GM23338 (cell line): ENCODE data around the gene ITGA1. TPM values are rescaled to one million over a fixed set of nuclear protein-coding genes. Genes with fewer than 3 reads are reported as not detected.

Experiments
- ATAC-seq: fragments of 200-7000 bp; cut with Tn5 transposase; 3 replicates; pipeline ENCODE4 v1.9.1; 2020
- DNase-seq: peaks from one replicate; pipeline ENCODE4 v3.0.0-alpha.2; 2015; ENCODE audit warnings: low spot score
- H2AFZ ChIP-seq: fragments of 200-600 bp; sonication (generic); 2 replicates; pipeline ENCODE4 v1.8.0; 2016; ENCODE audit warnings: antibody characterized with exemption, mild to moderate bottlenecking, moderate library complexity
- H3F3A ChIP-seq: fragments of 200-600 bp; sonication (generic); replicated peaks from 2 replicates; pipeline ENCODE4 v1.8.0; 2017; ENCODE audit warnings: antibody characterized with exemption, mixed run types, low read depth
- H3K27ac ChIP-seq: fragments of 200-600 bp; sonication (generic); 2 replicates; pipeline ENCODE4 v1.6.1; 2016; ENCODE audit warnings: low read depth
- H3K27me3 ChIP-seq: fragments of 200-600 bp; sonication (generic); 2 replicates; pipeline ENCODE4 v1.8.0; 2016; ENCODE audit warnings: mild to moderate bottlenecking, mixed run types, moderate library complexity; ENCODE audit not compliant: insufficient read depth
- H3K36me3 ChIP-seq: fragments of 200-600 bp; sonication (generic); 2 replicates; pipeline ENCODE4 v1.8.0; 2016; ENCODE audit warnings: mild to moderate bottlenecking; ENCODE audit not compliant: insufficient read depth
- H3K4me1 ChIP-seq: fragments of 200-600 bp; sonication (generic); 2 replicates; pipeline ENCODE4 v1.8.0; 2016; ENCODE audit warnings: mild to moderate bottlenecking, moderate library complexity; ENCODE audit not compliant: insufficient read depth
- H3K4me2 ChIP-seq: fragments of 200-600 bp; sonication (generic); 2 replicates; pipeline ENCODE4 v1.7.1; 2017; ENCODE audit warnings: mixed run types
- H3K4me3 ChIP-seq: fragments of 200-600 bp; sonication (generic); 2 replicates; pipeline ENCODE4 v1.6.1; 2016; ENCODE audit warnings: mixed run types
- H3K79me2 ChIP-seq: fragments of 200-600 bp; sonication (generic); replicated peaks from 2 replicates; pipeline ENCODE4 v1.8.0; 2017; ENCODE audit warnings: mild to moderate bottlenecking; ENCODE audit not compliant: insufficient read depth
- H3K9me2 ChIP-seq: fragments of 200-600 bp; sonication (generic); 2 replicates; pipeline ENCODE4 v1.8.0; 2017; ENCODE audit not compliant: insufficient read depth
- H4K20me1 ChIP-seq: fragments of 200-600 bp; sonication (generic); replicated peaks from 2 replicates; pipeline ENCODE4 v1.8.0; 2017; ENCODE audit warnings: mild to moderate bottlenecking; ENCODE audit not compliant: insufficient read depth
- H3K27ac Mint-ChIP-seq: 2 replicates; pipeline ENCODE4 v1.8.0; 2020; ENCODE audit warnings: inconsistent platforms, mild to moderate bottlenecking, moderate library complexity, mixed read lengths
- H3K27me3 Mint-ChIP-seq: 3 replicates; pipeline ENCODE4 v1.8.0; 2022; ENCODE audit warnings: low read depth, mild to moderate bottlenecking, moderate library complexity, mixed read lengths, inconsistent platforms; ENCODE audit not compliant: insufficient read depth, poor library complexity
- H3K36me3 Mint-ChIP-seq: 3 replicates; pipeline ENCODE4 v1.8.0; 2021; ENCODE audit warnings: low read depth, mild to moderate bottlenecking, inconsistent platforms, moderate library complexity, mixed read lengths
- H3K4me1 Mint-ChIP-seq: 3 replicates; pipeline ENCODE4 v1.8.0; 2020; ENCODE audit warnings: mild to moderate bottlenecking, inconsistent platforms, mixed read lengths
- H3K4me3 Mint-ChIP-seq: 3 replicates; pipeline ENCODE4 v1.8.0; 2021; ENCODE audit warnings: moderate library complexity, mild to moderate bottlenecking, inconsistent platforms, mixed read lengths
- H3K9me3 Mint-ChIP-seq: 3 replicates; pipeline ENCODE4 v1.8.0; 2020; ENCODE audit warnings: moderate library complexity, mild to moderate bottlenecking, inconsistent platforms, mixed read lengths
- CREB1 ChIP-seq: fragments of 250-450 bp; sonication (Bioruptor Pico); IDR thresholded peaks from 2 replicates; pipeline ENCODE4 v1.5.0; 2020; ENCODE audit warnings: low read depth, mild to moderate bottlenecking, moderate library complexity
- CTCF ChIP-seq, 2 experiments: fragments of 200-600 bp in 1 of 2; sonication (generic) in 1 of 2; conservative IDR thresholded peaks; 2 replicates each; pipeline versions ENCODE4 v1.5.1 to v1.6.1; 2016 to 2017; ENCODE audit warnings: antibody characterized with exemption in 2 of 2, low read depth in 2 of 2, mild to moderate bottlenecking in 2 of 2, moderate library complexity in 1 of 2
- ETS1 ChIP-seq: IDR thresholded peaks from 2 replicates; pipeline ENCODE4 v1.6.1; 2016; ENCODE audit warnings: antibody characterized with exemption
- EZH2 ChIP-seq: fragments of 200-600 bp; sonication (generic); IDR thresholded peaks from one replicate; pipeline ENCODE4 v1.8.0; 2017; ENCODE audit warnings: antibody characterized with exemption, mild to moderate bottlenecking, low read depth; ENCODE audit not compliant: unreplicated experiment
- EZH2phosphoT487 ChIP-seq: fragments of 200-600 bp; sonication (generic); IDR thresholded peaks from one replicate; pipeline ENCODE4 v1.8.1; 2018; ENCODE audit warnings: antibody characterized with exemption; ENCODE audit not compliant: unreplicated experiment
- JUNB ChIP-seq: IDR thresholded peaks from one replicate; pipeline ENCODE4 v1.6.1; 2016; ENCODE audit warnings: antibody characterized with exemption; ENCODE audit not compliant: unreplicated experiment
- NANOG ChIP-seq: IDR thresholded peaks from 2 replicates; pipeline ENCODE4 v1.6.1; 2016; ENCODE audit warnings: antibody characterized with exemption, borderline replicate concordance
- POLR2AphosphoS5 ChIP-seq: IDR thresholded peaks from 2 replicates; pipeline ENCODE4 v1.6.1; 2016; ENCODE audit warnings: antibody characterized with exemption, low read depth
- REST ChIP-seq: IDR thresholded peaks from one replicate; pipeline ENCODE4 v1.6.1; 2018; ENCODE audit warnings: antibody characterized with exemption; ENCODE audit not compliant: unreplicated experiment
- STAT1 ChIP-seq: IDR thresholded peaks from one replicate; pipeline ENCODE4 v1.6.1; 2016; ENCODE audit warnings: antibody characterized with exemption; ENCODE audit not compliant: unreplicated experiment
- ZNF114 ChIP-seq: fragments of 250-450 bp; sonication (Bioruptor Pico); IDR thresholded peaks from 2 replicates; pipeline ENCODE4 v1.5.0; 2020; ENCODE audit warnings: mild to moderate bottlenecking, moderate library complexity
- ZNF331 ChIP-seq: fragments of 250-450 bp; sonication (Bioruptor Pico); IDR thresholded peaks from 2 replicates; pipeline ENCODE4 v1.5.0; 2020; ENCODE audit warnings: low read depth, mild to moderate bottlenecking, moderate library complexity
- ZNF462 ChIP-seq: fragments of 250-450 bp; sonication (Bioruptor Pico); IDR thresholded peaks from 2 replicates; pipeline ENCODE4 v1.5.0; 2020; ENCODE audit warnings: mild to moderate bottlenecking, moderate library complexity
- polyA plus RNA-seq: library from polyadenylated mRNA; unstranded; fragments of >200 nt; fragmentation: Nextera tagmentation; extraction: Ambion mirVana; gene quantifications from 2 replicates; pipeline ENCODE4 v1.2.1, GENCODE V29; 2016
- total RNA-seq: library from RNA; depleted of rRNA; stranded (reverse); fragments of >200 nt; shearing (Covaris generic); gene quantifications from 2 replicates; pipeline ENCODE4 v1.2.3, GENCODE V29; 2014

Gene ITGA1
- total and polyA plus RNA-seq, 2 experiments from 2014 or later: 1.8 to 4.9 TPM

GRCh38 chr5:52947851-52948250 is 160.1 kb downstream of the ITGA1 start:
- Histone ChIP-seq H3K4me2 (no peak overlapping the region), H3K27ac (no peak overlapping the region), H2AFZ (no peak overlapping the region), H3F3A (no peaks in the 10 kb centered on the region), H3K4me3 (no peak overlapping the region), H3K4me1 (no peaks in the 10 kb centered on the region), H3K36me3 (no peaks in the 10 kb centered on the region), H4K20me1 (no peaks in the 10 kb centered on the region), H3K9me2 (no peaks in the 10 kb centered on the region), H3K79me2 (no peaks in the 10 kb centered on the region), H3K27me3 (no peaks in the 10 kb centered on the region)
- no peak for TF ChIP-seq ZNF462 (CRISPR knock-in tag)
- no peak for TF ChIP-seq EZH2
- no peak for TF ChIP-seq CTCF (conservative IDR thresholded peaks at IDR 0.05; ENCODE audit: low read depth in 2 of 2)
- no peak for TF ChIP-seq NANOG
- no peak for TF ChIP-seq JUNB
- TF ChIP-seq REST: no peak
- TF ChIP-seq STAT1: no peak
- no peak for TF ChIP-seq ETS1
- TF ChIP-seq POLR2AphosphoS5: no peak
- TF ChIP-seq ZNF331 (CRISPR knock-in tag): no peak
- TF ChIP-seq CREB1 (CRISPR knock-in tag): no peak
- TF ChIP-seq ZNF114: no peak
- no peak for TF ChIP-seq EZH2phosphoT487
- H3K4me1 Mint-ChIP-seq: no peaks in the 10 kb centered on the region
- no peaks in the 10 kb centered on the region for H3K9me3 Mint-ChIP-seq
- H3K27me3 Mint-ChIP-seq: no peaks in the 10 kb centered on the region
- no peak overlapping the region for H3K27ac Mint-ChIP-seq
- no peak overlapping the region for H3K4me3 Mint-ChIP-seq
- H3K36me3 Mint-ChIP-seq: no peaks in the 10 kb centered on the region
- ATAC-seq (no peak), DNase-seq (no peak)
